Measurements from ENCODE around the gene ZFP92.

Gene ZFP92

GRCh38 chrX:153411255-153411987 lies at the start of gene ZFP92:
ZFP92 (plus strand) TSS chrX:153411472; CDS start chrX:153418323, 6,851 bp downstream.
- no peaks in the 10 kb centered on the region for H3K9me2 ChIP-seq (replicated peaks; ENCODE audit: insufficient read depth, low read length)
- no peaks in the 10 kb centered on the region for H3K9me3 ChIP-seq (replicated peaks; ENCODE audit: insufficient read depth, low read length)
- no peaks in the 10 kb centered on the region for H3K4me1 ChIP-seq (ENCODE audit: low read length)
- DNase-seq: no peak
- peak within 1 kb of the TSS; percentile 63 for H3K4me2 ChIP-seq (ENCODE audit: low read depth, low read length)
- H3K9ac ChIP-seq (ENCODE audit: low read length): no peak within 1 kb of the TSS
- H3K27ac ChIP-seq (ENCODE audit: low read length): no peak within 1 kb of the TSS
- H3K4me3 ChIP-seq (ENCODE audit: low read length): peak within 1 kb of the TSS; percentile 47; the same call in 1 of the 2 replicates
- no peak within 1 kb of the TSS for H2AFZ ChIP-seq (ENCODE audit: low read length)
- H3K36me3 ChIP-seq (replicated peaks; ENCODE audit: insufficient read depth, low read length): no peaks in the 10 kb centered on the region
- no peaks in the 10 kb centered on the region for H4K20me1 ChIP-seq (ENCODE audit: insufficient read depth, low read length)
- H3K27me3 ChIP-seq (replicated peaks; ENCODE audit: insufficient read depth, low read length): peaks cover 11% of the 10 kb centered on the region; the same call in 1 of the 2 replicates
- H3K79me2 ChIP-seq (ENCODE audit: low read length): no peaks in the 10 kb centered on the region
- no peaks in the 10 kb centered on the region for H3F3A ChIP-seq (ENCODE audit: insufficient read depth, low read length)
- TF ChIP-seq EZH2 (optimal IDR thresholded peaks at IDR 0.05; ENCODE audit: low read depth, low read length): no peak
- TF ChIP-seq CTCF (IDR thresholded peaks at IDR 0.05; ENCODE audit: low read length): no peak
- no peak for TF ChIP-seq EZH2phosphoT487 (IDR thresholded peaks at IDR 0.05; ENCODE audit: low read length)

GRCh38 chrX:153361781-153362397 lies 49.4 kb upstream of the ZFP92 start:
- Histone ChIP-seq H2AFZ (ENCODE audit: low read length) (no peak overlapping the region), H3K9me2 (replicated peaks; ENCODE audit: insufficient read depth, low read length) (no peaks in the 10 kb centered on the region), H3F3A (ENCODE audit: insufficient read depth, low read length) (no peaks in the 10 kb centered on the region), H4K20me1 (ENCODE audit: insufficient read depth, low read length) (no peaks in the 10 kb centered on the region), H3K9ac (ENCODE audit: low read length) (no peak overlapping the region), H3K27ac (ENCODE audit: low read length) (no peak overlapping the region), H3K79me2 (ENCODE audit: low read length) (no peaks in the 10 kb centered on the region), H3K4me3 (ENCODE audit: low read length) (no peak overlapping the region), H3K27me3 (replicated peaks; ENCODE audit: insufficient read depth, low read length) (no peaks in the 10 kb centered on the region), H3K4me1 (ENCODE audit: low read length) (0 out of 2 replicates have a peak, but pooled peaks cover 4% of the 10 kb centered on the region), H3K4me2 (ENCODE audit: low read depth, low read length) (no peak overlapping the region), H3K36me3 (replicated peaks; ENCODE audit: insufficient read depth, low read length) (no peaks in the 10 kb centered on the region), H3K9me3 (replicated peaks; ENCODE audit: insufficient read depth, low read length) (no peaks in the 10 kb centered on the region)
- no peak for TF ChIP-seq EZH2phosphoT487 (IDR thresholded peaks at IDR 0.05; ENCODE audit: low read length)
- TF ChIP-seq CTCF (IDR thresholded peaks at IDR 0.05; ENCODE audit: low read length): no peak
- TF ChIP-seq EZH2 (optimal IDR thresholded peaks at IDR 0.05; ENCODE audit: low read depth, low read length): no peak
- no peak for DNase-seq

GRCh38 chrX:153365670-153366069 lies 45.6 kb upstream of the ZFP92 start:
- Histone ChIP-seq H3K27me3 (replicated peaks; ENCODE audit: insufficient read depth, low read length) (no peaks in the 10 kb centered on the region), H2AFZ (ENCODE audit: low read length) (no peak overlapping the region)

More at GRCh38 chrX:153365670-153366069, 45.6 kb upstream of the ZFP92 start:
- DNase-seq: no peak
- Histone ChIP-seq H3K4me2 (ENCODE audit: low read depth, low read length) (no peak overlapping the region), H3K4me3 (ENCODE audit: low read length) (no peak overlapping the region), H3K4me1 (ENCODE audit: low read length) (0 out of 2 replicates have a peak, but pooled peaks cover 4% of the 10 kb centered on the region), H3K79me2 (ENCODE audit: low read length) (no peaks in the 10 kb centered on the region), H3K9ac (ENCODE audit: low read length) (no peak overlapping the region), H3K9me3 (replicated peaks; ENCODE audit: insufficient read depth, low read length) (no peaks in the 10 kb centered on the region), H3K36me3 (replicated peaks; ENCODE audit: insufficient read depth, low read length) (no peaks in the 10 kb centered on the region), H4K20me1 (ENCODE audit: insufficient read depth, low read length) (no peaks in the 10 kb centered on the region), H3F3A (ENCODE audit: insufficient read depth, low read length) (no peaks in the 10 kb centered on the region), H3K9me2 (replicated peaks; ENCODE audit: insufficient read depth, low read length) (no peaks in the 10 kb centered on the region), H3K27ac (ENCODE audit: low read length) (no peak overlapping the region)
- TF ChIP-seq EZH2 (optimal IDR thresholded peaks at IDR 0.05; ENCODE audit: low read depth, low read length) (no peak), EZH2phosphoT487 (IDR thresholded peaks at IDR 0.05; ENCODE audit: low read length) (no peak), CTCF (IDR thresholded peaks at IDR 0.05; ENCODE audit: low read length) (no peak)

All from MM.1S (cell line).